HG03558 (cell line): ENCODE measurements around the gene SPON2.

Experiments used
- ATAC-seq: cut with Tn5 transposase; IDR thresholded peaks from one replicate; pipeline ENCODE4 v1.9.1; 2021; ENCODE audit warnings: moderate number of reproducible peaks; ENCODE audit not compliant: unreplicated experiment; ENCODE audit errors: extremely low read depth

The SPON2 gene

GRCh38 chr4:1209821-1210220, 37.4 kb upstream of the SPON2 start:
- no peak for ATAC-seq

GRCh38 chr4:1208970-1209704, 36.8 kb upstream of the SPON2 start:
- ATAC-seq: no peak

DNA sequence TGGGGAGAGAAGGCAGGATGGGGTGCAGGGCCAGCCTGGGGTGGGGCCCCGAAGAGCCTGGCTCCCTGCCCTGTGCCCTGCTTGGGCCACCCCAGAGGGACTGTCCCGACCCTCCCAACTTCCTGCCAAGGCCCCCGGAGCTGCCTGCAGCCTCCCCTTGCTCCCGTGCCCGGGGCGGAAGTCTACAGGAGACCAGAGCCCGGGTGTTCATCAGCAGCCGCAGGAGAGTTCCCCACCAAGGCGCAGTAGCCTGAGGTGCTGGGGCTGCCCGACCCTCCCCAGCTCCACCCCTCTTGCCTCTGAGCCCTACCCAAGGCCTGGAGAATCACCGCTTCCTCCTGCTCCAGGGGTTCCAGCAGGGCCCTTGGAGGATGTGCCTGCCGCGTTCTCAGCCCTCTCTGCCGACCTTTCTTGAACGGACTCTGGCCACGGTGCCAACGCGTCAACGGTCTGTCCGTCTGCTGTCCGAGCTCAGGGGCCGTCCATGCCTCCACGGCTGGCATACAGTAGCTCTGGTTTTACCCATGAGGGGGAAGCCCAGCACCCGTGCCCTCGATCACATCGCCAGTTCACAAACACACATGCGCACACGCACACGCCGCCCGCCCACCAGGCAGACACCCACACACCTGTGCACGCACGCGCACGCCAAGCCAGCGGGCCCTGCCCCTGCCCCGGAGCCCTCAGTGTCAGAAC, 36.0 kb upstream of the SPON2 start:
- ATAC-seq: no peak

- no peak for ATAC-seq
Measured at GRCh38 chr4:1207603-1208265, 35.4 kb upstream of the SPON2 start.

GRCh38 chr4:1207157-1207470, 34.7 kb upstream of the SPON2 start:
- no peak for ATAC-seq

- ATAC-seq: no peak
Measured at GRCh38 chr4:1206299-1207156, 34.1 kb upstream of the SPON2 start.

- no peak for ATAC-seq
Measured at GRCh38 chr4:1205586-1206298, 33.4 kb upstream of the SPON2 start.

DNA sequence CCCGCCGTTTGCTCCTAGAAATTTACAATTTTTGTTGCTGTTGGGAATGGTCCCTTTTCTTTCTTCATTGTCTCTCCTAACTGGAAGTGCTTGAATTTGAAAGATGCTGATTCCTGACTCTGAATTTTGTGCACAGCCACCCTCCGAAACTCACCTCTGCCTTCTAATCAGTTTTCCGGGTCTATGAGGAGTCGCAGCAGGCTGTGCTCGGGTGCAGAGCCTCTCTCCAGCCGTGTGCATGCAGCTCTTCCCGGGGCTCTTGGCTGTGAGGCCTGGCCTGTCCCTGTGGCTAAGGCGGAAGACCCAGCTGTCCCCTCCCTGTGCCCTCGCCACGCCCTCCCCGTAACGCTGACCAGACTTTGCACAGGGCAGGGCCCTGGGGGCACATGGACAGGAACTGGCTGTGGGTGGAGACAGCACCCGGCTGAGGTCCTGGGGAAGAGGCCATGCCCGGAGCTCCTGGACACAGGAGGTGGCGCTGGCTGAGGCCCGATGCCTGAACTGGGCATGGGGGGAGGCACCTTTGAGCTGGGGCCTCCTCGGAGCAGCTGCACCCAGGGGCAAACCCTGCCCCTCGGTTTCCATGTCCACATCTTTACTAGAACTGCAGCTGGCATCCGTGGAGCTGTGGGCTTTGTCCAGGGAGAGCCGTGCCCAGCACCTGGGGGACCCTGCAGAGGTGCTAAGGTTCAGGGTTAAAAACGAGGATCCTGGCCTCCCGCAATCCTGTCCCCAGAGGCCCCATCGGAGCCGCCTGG, 32.6 kb upstream of the SPON2 start:
- ATAC-seq: no peak

DNA sequence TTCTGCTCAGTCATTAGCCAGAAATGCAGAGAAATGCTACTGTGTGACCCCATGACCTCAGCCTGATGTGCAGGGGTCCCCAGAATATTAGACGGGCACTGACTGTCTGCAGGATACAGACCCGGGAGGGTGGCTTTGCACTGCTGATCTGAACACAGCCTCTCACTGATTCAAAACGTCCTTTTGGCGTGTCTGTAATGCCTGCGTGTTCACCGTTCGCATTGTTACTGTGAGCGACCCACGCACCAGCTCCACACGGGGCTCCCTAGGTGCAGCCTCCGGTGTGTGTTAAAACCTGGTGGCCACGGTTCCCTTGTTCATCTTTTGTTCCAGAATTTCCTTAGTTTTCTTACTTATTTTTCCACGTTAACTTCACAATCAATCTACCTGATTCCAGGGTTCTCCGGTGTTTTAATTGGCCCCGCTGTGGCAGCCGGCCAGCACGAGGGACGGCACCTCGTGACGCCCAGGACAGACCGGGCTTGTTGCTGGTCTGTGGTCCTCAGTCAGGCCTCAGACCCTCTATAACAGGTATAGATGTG, 32.0 kb upstream of the SPON2 start:
- no peak for ATAC-seq

DNA sequence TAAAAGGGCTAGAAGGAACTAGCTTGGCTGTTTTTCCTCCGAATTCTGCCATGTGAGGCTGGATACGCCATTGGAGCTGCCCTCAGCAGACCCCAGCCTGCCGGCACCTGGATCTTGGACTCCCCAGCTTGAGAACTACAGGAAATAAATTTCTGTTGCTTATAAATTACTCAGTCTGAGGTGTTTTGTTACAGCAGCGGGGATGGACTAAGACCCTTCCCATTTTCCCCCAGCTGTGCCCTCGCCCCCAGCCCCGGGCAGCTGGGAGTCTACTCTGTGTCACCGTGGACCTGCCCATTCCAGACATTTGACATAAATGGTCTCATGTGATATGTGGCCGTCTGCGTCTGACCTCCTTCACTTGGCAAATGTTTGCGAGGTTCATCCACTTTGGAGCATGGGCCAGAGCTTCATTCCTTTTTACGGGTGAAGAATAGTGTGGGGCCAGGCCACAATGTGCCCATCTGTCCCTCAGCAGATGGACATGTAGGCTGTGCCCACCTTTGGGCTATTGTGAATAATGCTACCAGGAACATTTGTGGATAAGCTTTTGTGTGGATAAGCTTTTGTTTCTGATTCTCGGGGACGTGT, 30.7 kb upstream of the SPON2 start:
- ATAC-seq: no peak

- no peak for ATAC-seq
Measured at GRCh38 chr4:1202526-1203011, 30.2 kb upstream of the SPON2 start.

GRCh38 chr4:1201851-1202525, 29.6 kb upstream of the SPON2 start:
- ATAC-seq: no peak

GRCh38 chr4:1200425-1201035, 28.1 kb upstream of the SPON2 start:
- no peak for ATAC-seq

DNA sequence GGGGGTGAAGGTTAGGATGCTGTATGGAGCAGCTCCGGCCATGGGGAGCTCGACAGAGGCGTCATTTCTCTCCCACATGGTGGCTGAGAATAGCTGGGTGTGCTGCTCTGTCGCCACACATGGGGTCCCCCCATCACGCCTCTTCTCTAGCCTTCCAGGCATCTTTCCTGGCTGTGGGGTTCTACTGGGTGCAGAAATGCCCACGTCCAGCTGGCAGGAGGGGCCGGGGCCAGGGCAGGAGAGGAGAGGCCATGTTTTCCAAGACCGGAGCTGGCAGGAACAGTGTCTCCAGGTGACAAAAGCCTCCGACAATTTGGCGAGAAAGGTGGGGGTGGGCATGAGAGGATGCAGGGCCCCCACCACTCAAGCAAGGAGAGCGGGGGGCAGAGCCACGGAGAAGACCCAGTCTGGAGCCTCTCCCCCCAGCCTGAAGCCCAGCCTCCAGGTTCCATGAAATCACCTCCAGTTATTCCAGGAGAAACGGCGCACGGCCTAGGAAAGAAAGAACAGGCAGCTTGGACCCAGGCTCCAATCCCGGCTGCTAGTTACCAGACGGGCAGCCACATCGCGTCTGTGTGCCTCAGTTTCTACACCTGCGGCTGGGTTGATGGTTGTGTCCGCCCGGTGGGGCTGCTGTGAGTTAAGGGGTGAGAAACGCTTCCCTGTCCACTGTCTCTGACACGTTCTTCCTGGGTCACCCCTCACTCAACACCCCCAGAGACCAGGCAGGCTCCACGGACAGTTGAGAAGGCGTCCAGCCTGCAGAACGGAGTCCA, 27.4 kb upstream of the SPON2 start:
- no peak for ATAC-seq

DNA sequence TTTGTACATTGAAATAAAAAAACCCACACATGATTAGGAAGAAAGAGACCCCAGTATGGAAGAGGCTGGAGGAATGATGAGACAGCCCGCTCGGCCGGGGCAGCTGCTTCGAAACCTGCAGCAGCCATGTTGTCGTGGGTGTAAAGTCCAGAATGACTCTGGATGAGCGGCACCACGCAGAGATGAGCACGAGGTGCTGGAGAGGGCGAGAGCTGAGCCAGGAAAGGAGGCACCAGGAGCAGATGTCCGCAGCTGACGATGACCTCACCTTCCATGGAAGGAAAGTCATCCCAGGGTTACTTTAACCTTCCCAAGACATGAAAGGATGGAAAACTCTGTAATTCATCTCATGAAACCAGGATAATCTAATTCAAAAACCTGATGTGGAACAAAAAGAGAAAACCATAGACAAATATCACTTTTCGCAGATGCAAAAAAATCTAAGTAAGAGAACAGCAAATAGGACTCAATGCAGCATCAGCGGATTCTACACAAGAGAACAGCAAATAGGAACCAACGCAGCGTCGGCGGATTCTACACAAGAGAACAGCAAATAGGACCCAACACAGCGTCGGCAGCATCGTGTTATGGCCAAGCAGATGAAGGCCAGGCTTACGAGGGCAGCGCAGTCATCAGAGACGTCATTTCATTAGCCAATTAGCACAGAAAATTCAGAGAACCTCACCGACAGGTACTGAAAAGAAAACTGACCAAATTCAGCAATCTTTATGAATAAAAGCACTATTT, 25.9 kb upstream of the SPON2 start:
- ATAC-seq: no peak
